H4 (cell line): ENCODE data around the gene CHML. TPM values are rescaled to one million over a fixed set of nuclear protein-coding genes. Genes with fewer than 3 reads are reported as not detected.

Source experiments
- DNase-seq: peaks from one replicate; pipeline ENCODE4 v3.0.0-alpha.2; 2015; ENCODE audit warnings: low spot score
- total RNA-seq: library from RNA; depleted of rRNA; stranded (reverse); fragments of >200 nt; shearing (Covaris generic); gene quantifications from 2 replicates; pipeline ENCODE4 v1.2.3, GENCODE V29; 2014

CHML gene
- total RNA-seq, 1 experiment from 2014 or later = 8.6 TPM

DNA sequence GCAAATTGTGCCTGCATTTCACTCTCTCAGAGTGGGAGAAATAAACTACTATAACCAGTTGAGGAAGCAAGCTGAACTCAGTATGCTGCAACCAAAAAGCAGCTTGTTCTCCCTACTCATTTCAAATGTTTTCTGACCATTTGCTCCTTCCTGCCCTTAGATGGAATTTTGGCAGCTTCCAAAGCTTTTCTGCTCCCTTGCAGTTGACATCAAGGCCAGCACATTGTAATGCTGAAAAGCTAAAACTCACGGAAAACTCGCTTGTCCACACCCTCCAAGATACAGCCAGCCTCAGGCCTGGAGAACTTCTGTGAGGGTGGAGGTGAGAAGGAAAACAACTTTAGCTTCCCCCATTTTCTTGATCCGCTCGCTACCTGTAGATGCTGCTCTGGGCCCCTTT, 5.0 kb upstream of the CHML start:
- no peak for DNase-seq

DNA sequence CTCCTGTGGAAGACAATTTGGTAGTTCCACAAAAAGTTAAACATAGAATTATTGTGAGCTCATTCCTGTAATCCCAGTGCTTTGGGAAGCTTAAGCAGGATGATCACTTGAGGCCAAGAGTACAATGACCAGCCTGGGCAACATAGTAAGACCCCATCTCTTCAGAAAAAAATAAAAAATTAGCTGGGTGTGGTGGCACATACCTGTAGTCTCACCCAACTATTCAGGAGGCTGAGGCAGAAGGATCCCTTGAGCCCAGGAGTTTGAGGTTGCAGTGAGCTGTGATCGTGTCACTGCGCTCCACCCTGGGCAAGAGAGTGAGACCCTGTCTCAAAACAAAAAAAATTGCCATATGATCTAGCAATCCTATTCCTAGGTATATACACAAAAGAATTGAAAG, 4.1 kb upstream of the CHML start:
- DNase-seq = no peak

DNA sequence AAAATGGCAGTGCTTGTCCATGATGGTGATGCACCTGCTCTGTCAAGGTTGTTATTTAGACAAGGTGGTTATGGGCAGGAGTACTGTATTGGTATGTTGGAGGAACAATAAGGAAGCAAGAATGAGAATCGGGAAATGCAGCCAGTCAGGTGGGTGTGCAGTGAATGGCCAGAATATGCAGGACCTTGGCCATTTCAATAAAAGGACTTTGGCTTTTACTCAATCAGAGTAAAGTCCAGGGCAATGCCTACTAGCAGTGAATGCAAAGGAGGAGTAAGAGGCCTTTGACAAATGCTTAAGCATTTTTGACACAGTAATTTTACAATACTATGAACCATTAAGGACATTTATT, 2.4 kb upstream of the CHML start:
- no peak for DNase-seq

DNA sequence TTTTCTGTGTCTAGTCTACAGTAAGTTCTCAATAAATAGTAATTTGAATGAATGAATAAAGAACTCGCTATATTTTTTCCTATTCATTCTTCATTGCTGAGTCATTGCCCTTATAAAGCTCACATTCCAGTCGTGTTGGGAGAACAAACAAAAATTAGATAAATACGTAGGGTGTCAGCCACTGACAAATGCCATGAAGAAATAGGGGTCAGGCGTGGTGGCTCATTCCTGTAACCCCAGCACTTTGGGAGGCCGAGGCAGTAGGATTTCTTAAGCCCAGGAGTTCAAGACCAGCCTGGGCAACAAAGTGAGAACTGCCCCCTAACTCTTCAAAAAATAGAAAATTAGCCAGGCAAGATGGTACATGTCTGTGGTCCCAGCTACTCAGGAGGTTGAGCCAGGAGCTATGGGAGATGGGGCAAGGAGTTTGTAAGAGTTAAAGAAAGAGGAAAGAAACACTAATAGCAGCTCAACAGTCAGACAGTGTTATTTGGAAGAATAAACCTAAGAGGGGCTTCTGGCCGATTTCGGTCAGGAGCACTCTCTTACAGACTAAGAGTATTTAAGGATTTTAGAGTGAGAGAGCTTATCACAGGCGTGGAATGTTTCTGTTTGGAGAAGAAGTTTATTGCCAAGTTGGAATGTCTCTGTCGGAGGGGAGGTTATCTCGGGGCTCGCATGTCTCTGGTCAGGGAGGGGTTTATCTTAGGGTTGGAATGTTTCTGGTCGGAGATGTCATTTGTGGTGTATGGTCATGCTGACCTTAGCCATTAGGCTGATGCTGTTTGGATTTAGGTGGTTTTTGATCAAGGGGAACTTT, 1.8 kb upstream of the CHML start:
- DNase-seq = peak; percentile 38

DNA sequence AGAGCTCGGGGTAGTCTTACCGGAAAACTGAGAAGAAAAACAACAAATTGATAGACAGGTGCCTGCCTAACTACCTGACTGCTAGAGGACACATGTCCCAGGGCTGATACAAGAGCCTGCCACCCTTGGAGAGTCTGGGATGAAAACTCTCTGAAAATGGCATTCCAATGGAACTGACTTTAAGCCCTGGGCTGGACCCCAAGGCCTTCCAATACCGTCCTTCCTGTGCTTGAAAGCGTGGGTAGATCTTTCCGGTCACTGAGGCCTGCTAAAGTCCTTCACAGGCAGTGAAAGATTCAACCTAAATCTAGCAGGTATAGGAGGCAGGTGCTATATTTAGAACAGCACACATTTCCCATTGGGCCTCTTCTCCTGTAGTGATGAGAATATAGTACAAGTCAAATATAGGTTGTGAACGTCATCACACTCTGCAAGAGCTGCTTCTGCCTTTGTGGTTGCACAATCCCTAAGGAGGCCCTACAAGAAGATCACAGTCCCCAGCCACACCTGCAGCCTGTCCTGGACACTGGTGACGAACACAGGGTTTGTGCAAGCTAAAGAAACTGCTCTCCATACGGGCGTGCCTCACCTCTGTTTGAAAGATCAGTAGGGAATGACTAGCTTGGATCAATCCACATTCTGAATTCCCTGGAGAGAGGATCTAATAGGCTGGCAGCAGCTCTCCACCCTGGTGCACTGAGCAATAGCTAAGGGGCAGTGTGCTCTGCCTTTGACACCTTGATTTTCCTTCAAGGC, 876 bp upstream of the CHML start:
- DNase-seq = no peak

DNA sequence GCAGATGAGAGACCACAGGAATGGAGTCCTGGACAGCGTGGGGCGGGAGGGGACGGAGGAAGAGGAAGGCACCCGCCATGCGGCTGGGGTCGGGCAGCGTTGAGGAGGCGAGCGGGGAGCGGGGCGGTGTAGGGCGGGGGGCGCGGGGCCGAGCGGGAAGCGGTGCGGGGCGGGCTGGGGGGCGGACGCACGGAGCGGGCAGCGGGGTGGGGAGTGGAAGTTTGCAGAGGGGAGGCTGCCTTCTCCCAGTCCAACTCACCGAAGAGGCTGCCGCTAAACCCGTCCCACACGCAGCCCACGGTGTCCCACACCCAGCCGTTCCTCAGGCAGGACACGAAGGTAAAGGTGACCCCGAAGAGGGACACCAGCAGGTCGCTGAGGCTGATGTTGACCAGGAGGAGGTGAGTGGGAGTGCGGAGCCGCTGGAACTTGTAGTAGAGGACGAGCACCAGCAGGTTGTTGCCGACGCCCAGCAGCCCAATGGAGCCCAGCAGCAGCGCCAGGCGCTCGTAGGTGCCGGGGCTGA, 483 bp downstream of the CHML start:
- peak; percentile 44 for DNase-seq

DNA sequence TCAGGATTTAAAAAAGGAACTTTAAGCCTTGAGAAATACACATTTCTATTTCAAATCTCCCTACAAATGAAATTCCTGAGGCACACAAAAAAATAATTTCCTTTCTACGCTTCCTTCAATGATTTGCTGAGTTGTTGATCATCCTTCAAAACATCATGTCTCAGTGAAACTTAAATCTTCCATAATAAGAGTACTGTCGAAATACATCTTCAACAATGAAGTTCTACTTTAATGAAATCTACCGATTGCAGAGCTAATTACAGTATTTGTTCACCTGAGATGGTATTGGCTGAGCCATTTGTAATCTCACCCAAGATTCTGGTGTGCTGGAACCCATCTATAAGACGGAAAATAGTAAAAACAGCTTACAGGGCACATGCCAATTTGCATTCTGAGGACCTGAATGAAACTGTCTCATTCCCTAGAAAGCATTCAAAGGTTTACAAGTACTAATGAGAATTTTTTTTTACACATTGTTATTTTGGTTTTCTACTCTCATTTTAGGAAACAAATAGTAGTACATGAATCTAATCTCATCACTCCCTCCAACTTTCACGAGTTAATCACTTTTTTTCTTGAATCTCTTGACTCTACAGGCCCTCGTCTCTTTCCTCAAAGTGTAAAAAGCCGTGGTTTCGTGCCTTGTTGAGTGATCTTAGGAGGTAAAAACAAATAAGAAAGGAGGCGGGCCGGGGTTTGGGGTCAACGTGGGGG, 1.1 kb downstream of the CHML start:
- DNase-seq = no peak

DNA sequence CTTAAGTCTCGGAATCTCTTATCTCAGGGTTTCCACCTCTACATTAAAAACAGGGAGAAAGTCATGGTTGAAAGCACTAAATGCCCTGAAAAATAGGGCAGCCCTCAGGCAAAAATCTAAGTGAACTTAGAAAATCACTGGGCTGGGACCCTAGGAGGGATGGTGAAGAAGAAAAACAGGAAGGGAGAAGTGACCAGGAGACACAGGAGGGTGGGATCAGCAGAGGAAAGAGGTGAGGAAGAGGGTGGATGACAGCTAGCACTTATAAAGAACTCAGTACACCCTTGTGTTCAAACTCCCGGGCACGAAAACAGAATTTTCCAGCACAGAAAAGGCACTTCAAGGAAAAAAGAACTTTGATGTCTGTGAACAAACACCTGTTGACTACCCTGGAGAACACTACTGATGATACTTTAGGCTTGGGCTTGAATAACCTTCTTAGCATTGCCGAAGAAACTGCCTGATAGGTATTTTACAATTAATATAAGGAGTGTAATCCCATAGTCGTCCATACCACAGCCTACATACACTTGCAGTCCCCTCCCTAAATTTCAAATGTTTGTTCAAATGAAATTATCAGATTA, 2.0 kb downstream of the CHML start:
- DNase-seq = no peak

DNA sequence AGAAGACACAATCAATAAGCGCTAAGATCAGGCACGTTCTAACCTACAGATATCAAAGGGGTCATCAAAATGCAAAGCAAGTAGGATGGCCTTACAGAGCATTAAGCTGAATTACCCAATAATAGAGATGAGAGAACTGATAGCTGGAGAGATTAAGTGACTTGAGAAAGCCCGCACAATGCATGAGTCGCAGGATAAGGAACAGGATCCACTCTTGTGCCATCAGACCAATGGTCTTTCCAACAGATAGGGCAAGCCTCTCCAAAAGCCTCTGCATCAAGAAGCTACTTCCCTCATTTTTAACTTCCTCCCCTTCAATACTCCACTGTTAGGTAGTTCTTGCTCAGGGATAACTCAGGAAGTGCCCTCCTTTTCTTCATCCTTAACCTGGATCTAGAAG, 2.6 kb downstream of the CHML start:
- DNase-seq = no peak

DNA sequence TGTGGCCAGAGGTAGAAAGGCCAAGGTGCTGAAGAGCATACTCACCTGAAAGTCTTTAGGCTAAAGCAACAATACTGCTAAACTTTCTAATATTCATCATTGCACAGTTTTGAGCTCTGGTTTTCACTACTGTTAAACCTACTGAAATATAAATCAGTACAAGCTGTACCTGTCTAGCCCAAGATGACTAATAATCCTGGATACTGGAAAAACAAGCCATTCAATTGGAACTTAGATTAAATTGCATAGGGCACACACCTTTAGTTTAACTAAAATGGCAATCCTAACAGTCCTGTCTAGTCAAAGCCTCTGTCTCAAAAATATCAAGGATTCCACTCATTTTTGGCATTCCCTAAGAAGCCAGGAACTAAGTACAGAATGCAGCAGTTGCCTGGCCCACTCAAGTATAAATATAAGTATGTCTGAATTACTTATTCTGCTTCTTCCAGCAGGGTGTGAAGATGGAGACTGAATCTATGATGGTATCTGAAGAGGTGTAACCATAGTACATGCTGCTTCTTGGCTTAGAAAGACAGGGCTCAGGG, 3.1 kb downstream of the CHML start:
- DNase-seq = no peak

DNA sequence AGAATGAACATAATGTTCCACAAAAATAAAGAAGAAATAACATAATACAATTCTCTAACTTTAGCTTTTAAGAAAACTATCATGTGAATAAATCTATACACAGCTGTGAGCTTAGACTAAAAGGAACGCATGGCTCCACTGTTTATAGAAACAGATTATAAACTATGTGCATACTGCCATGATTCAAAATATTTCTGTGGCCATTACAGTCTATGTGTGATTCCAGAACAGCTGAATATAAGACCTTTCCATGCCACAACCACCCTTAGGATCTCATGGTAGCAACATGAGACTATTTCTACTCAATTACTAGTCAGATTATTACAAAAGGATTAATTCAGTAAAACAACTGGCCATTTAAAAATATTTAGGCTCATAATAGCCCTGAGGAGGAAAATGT, 3.9 kb downstream of the CHML start:
- DNase-seq = no peak

DNA sequence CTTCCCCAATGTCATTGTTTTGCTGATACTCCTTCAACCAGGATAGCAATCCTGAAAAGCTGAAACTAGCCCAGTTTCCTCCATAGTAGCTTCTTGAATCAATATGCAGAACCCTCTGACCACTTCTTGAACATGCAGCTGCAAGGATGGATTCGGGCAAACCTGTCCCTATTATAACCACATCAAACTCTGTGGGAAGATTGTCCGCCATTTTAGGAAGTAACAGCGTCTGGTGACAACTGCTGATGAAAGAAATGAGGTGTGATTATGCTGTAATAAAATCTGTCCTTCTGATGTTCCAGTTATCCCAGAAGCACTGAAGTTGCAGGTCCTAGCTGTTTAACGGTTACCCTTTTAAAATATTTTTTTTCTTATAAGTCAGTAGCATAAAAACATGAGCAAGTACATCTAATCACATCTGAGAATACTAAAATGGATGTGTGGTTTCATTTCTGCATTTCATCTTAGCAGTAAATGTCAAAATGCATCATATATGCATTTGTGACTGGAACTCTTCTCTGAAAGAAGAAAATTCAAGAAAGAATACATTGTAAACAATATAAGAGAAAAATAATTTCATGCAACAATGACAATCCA, 4.5 kb downstream of the CHML start:
- no peak for DNase-seq

DNA sequence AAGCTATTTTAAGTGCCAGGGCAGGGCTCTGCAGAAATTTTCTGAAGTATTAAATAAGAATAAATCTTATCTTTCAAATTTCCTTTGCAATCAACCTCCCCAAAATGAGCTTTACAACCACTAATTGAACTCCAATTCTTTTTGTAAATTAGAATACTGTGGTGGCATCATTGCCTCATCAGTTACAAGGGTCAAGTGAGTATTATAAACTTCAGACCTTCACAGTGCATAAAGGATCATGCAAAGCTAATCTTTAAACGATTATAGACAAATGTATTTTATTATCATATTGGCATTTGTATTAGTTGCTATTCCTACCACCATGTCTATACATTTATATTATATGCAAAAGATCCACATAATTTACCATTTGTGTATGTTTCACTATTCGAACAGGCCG, 7.2 kb downstream of the CHML start:
- DNase-seq = no peak

DNA sequence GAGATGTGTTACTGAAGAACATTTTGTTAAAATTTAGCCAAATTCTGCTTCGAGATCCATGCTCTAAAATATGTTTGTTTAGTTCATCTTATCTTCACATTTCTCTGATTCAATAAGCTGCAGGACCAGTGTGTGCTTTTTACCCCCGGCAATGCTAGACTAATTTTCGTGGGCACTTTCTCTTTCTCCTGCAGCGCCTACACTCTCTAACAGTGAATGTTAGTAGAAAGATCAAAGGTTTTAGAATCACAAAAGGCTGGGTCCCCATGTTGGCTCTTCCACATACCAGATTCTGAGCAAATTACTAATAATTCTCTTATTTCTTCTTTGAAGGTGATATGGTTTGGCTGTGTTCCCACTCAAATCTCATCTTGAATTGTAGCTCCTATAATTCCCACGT, 8.5 kb downstream of the CHML start:
- no peak for DNase-seq

DNA sequence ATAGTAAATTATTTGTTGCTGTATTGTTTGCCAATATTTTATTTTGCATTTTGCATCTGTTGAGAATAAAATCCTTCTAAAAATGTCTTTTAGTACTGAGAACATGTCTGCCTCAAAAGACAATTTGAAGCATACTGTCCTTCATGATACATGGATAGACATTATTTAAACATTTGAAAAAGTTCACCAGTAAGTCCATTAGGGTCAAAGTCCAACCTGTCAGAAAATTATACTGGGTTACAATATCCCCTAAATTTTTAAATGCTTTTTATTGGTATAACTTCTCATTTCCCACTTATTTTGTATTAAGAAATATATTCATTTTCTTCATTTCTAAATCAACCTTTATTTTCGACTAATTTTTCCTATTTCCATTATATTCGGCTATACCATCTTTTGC, 9.3 kb downstream of the CHML start:
- DNase-seq = no peak

DNA sequence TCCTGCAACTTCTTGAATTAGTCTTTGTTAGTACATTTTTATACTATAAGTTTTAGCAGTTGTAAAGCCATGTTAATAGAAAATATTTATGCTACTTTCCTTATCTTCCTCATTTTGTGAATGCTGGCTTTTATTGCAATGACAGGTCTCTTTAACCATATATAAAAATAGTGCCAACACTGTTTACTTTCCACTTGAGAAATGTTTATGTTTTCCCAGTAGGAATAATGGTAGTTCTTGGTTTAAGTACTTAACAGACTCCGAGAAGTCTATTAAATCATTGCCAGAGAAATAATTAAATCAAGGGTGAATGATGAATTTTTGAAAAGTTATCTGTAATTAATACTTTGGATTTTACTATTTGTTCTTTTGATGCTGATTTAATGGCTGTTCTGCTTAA, 9.7 kb downstream of the CHML start:
- DNase-seq = no peak

DNA sequence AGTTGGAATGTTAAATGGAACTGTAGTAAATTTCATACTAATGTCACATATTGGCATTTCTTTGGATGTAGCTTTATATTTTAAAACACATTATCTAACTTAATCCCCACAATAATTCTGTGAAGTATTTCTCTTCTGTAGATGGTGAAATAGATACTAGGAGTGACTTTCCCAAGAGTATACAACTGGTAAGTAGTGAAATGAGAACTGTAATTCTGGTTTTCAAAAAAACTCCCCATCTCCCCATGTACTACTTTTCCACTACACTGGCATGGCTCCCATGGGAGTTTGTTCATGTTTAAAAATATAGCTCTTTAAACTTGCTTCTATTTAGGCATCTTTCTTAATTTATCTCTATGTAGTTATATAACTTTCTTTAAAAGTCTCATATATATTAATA, 10.2 kb downstream of the CHML start:
- no peak for DNase-seq

DNA sequence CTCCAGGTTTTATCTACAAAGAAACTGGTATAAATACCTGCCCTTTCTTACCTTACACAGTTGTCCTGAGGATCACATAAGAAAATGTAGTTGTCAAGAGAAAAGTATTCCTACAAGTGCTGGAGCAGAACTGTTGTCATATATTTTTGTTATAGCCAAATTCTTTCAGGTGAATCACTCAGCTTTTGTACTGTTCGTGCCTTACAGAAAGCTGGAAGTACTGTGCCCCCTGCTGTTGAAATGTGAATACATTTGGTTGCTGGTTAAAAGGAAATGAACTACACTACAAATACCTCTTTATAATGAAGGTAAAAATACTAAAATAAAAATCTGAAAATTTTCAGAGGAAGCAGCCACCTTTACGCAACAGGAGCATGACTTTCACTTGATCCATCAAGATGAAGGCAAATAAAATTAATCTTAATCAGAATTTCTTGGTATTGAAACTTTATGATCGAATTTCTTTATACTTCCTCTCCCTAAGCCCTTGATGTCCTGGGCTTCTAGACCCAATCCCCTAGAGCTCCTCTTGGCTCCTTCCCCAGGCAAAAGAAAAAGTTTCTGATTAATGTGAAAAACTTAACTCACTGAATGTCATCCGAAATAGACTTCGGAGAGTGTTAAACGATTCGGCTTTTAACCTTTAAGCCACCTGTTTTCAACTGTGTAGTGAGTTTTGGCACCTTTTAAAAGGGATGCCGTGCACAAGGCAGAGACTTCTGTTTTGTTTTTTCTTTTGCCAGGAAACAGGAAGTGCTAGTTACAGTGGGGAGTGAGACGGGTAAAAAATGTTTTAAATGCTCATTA, 12.5 kb downstream of the CHML start:
- peak; percentile 48 for DNase-seq

DNA sequence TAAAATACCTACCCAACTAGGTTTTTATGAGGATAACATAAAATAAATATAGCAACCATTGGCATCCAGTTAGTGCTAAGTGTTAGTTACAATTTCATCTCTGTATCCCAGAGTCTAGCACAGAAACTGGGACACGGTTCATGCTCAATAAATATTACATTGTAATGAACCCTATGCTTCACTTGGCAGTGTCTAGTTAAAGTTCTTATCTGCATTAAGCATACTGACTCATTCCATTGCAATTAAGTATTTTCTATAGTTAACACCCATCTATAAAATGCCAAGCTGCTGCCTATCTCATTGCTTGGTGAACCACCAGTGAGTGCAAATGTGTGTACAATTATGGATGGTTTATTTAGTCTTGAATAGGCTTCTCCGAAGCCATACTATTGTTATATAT, 15.2 kb downstream of the CHML start:
- DNase-seq = no peak

DNA sequence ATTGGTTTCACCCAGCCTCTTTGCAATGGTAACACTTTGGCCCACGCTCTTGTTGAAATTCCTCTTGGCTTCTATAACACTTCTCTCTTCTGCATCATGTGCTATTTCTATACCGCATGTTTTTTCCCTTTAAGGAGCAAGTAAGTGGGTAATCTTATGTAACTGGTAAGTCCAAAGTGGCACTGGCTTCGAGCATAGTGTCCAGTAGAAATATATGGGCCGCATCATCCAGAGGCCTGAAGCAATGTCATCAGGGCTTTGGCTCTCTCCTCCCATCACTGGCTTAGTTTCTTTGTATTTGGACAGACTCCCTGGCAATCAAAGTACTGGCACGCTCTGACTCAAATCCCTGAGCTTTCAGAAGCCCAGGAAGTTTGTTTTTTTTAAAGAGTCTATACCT, 17.5 kb downstream of the CHML start:
- DNase-seq = no peak

DNA sequence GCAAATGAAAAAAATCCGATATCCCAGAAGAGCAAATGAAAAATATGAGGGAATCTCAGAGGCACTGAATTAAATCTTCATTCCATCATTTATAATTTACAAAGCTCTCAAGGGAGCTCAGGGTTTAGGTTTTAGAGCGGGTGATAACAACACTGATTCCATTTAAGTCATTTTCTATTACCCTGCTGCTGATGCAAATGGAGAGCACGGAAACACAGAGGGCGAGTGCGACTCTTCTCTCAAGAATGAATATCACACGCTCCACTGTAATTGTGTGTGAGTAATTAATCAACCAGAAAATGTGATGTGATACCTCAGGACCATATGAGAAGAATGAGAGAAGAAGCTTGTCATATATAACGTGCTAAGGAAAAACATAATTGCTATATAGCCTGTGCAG, 22.7 kb downstream of the CHML start:
- no peak for DNase-seq
